Lower leg skin (tissue), 4 donors: ENCODE data around the gene LASP1NB.
"Not testable (repeated sequence)": the region's sequence is repeated elsewhere in the genome, so short reads cannot be mapped to it uniquely, and the experiment has no call there.

ENCODE experiments used
- DNase-seq, 2 donors: peaks; one replicate each; pipeline ENCODE4 v3.0.0-alpha.2; 2019; ENCODE audit warnings: low spot score in 2 of 2
- H3K4me3 ChIP-seq: fragments of 200-600 bp; sonication (generic); 2 replicates; pipeline ENCODE4 v1.5.1; 2017; ENCODE audit warnings: mild to moderate bottlenecking, low read depth; ENCODE audit not compliant: poor library complexity, severe bottlenecking
- CTCF ChIP-seq, 3 donors: fragments of 450-650 bp; IDR thresholded peaks; one replicate each; pipeline ENCODE4 v1.5.1; 2016; ENCODE audit warnings: antibody characterized with exemption in 3 of 3, mild to moderate bottlenecking in 3 of 3, moderate library complexity in 2 of 3
- POLR2A ChIP-seq, 2 donors: fragments of 450-650 bp; IDR thresholded peaks; one replicate each; pipeline ENCODE4 v1.6.1; 2016 to 2017; ENCODE audit warnings: antibody characterized with exemption in 2 of 2, mild to moderate bottlenecking in 1 of 2, moderate library complexity in 1 of 2
- WGBS, 2 donors: methylation state at CpG; one replicate each; pipeline ENCODE4 v1.1.5; 2018; 5-methylcytosine and 5-hydroxymethylcytosine counted together
- intact Hi-C: fragments of 100-400 bp; cut with DNase I; formaldehyde crosslinking; loops from one replicate; pipeline ENCODE4 v1.15.0; 2023; ENCODE audit warnings: low total_unique reads

The LASP1NB gene

GRCh38 chr17:38947189-38947588, 21.8 kb downstream of the LASP1NB start:
- no peak overlapping the region for H3K4me3 ChIP-seq
- intact Hi-C loops: no loop called here
- 92 to 100% methylated on average over 2 of the region's 2 CpGs for WGBS, 2 donors
- no peak for TF ChIP-seq CTCF (IDR thresholded peaks at IDR 0.05)
- TF ChIP-seq POLR2A (IDR thresholded peaks at IDR 0.05): no peak
- no peak for DNase-seq

GRCh38 chr17:38953800-38954199, 28.4 kb downstream of the LASP1NB start:
- intact Hi-C loops, H3K4me3 ChIP-seq, DNase-seq: not testable (repeated sequence)
- WGBS, 2 donors: 79 to 85% methylated on average over 7 of the region's 7 CpGs

- TF ChIP-seq CTCF (IDR thresholded peaks at IDR 0.05) (no peak), POLR2A (IDR thresholded peaks at IDR 0.05) (no peak)
- DNase-seq: no peak
- intact Hi-C loops: no loop called here
- 3 to 8% methylated on average over 1 of the region's 1 CpG for WGBS, 2 donors
- no peak overlapping the region for H3K4me3 ChIP-seq
Measured at GRCh38 chr17:38958326-38958725, 32.9 kb downstream of the LASP1NB start.

- TF ChIP-seq POLR2A (IDR thresholded peaks at IDR 0.05) (no peak), CTCF (IDR thresholded peaks at IDR 0.05) (no peak)
- no peak overlapping the region for H3K4me3 ChIP-seq
- no peak for DNase-seq
- intact Hi-C loops: no loop called here
Measured at GRCh38 chr17:38958756-38959155, 33.3 kb downstream of the LASP1NB start.

- WGBS, 2 donors: 84 to 95% methylated on average over 3 of the region's 3 CpGs
- H3K4me3 ChIP-seq: no peak overlapping the region
- DNase-seq: no peak
- TF ChIP-seq CTCF (IDR thresholded peaks at IDR 0.05) (no peak), POLR2A (IDR thresholded peaks at IDR 0.05) (no peak)
- intact Hi-C loops: no loop called here
Measured at GRCh38 chr17:38959508-38959907, 34.1 kb downstream of the LASP1NB start.

GRCh38 chr17:38960402-38960801, 35.0 kb downstream of the LASP1NB start:
- no peak for TF ChIP-seq POLR2A (IDR thresholded peaks at IDR 0.05)
- no peak for TF ChIP-seq CTCF (IDR thresholded peaks at IDR 0.05)
- H3K4me3 ChIP-seq: no peak overlapping the region
- no peak for DNase-seq
- 81 to 86% methylated on average over 5 of the region's 5 CpGs for WGBS, 2 donors
- intact Hi-C loops: no loop called here
